GM12875 (cell line): ENCODE data around the gene JAK1.

Experiments
- H3K4me3 ChIP-seq: one replicate; pipeline ENCODE4 v1.5.1; 2011; ENCODE audit warnings: low read depth, low read length, control low read depth
- CTCF ChIP-seq: IDR thresholded peaks from 2 replicates; pipeline ENCODE4 v1.5.1; 2011; ENCODE audit warnings: low read depth, mild to moderate bottlenecking, control low read depth, inconsistent platforms, low read length, moderate library complexity, borderline replicate concordance; ENCODE audit not compliant: insufficient read depth

JAK1 gene

GRCh38 chr1:64896551-64896950 is 69.8 kb downstream of the JAK1 start:
- TF ChIP-seq CTCF = no peak
- no peak overlapping the region for H3K4me3 ChIP-seq

GRCh38 chr1:64895500-64895899 is 70.8 kb downstream of the JAK1 start:
- no peak overlapping the region for H3K4me3 ChIP-seq
- TF ChIP-seq CTCF = no peak

- no peak overlapping the region for H3K4me3 ChIP-seq
- no peak for TF ChIP-seq CTCF
Observed at GRCh38 chr1:64894438-64895196, 71.7 kb downstream of the JAK1 start.

GRCh38 chr1:64893921-64894320 is 72.4 kb downstream of the JAK1 start:
- TF ChIP-seq CTCF = no peak
- H3K4me3 ChIP-seq = no peak overlapping the region

- H3K4me3 ChIP-seq = no peak overlapping the region
- no peak for TF ChIP-seq CTCF
Observed at GRCh38 chr1:64892576-64893573, 73.5 kb downstream of the JAK1 start.

GRCh38 chr1:64891448-64891825 is 74.9 kb downstream of the JAK1 start:
- no peak overlapping the region for H3K4me3 ChIP-seq
- no peak for TF ChIP-seq CTCF
